ENCODE results near the gene DUSP10. TPM values are rescaled to one million over a fixed set of nuclear protein-coding genes. Genes with fewer than 3 reads are reported as not detected.

Gene DUSP10
- total and polyA plus RNA-seq, 2 donors (not counting 1 experiment from before 2014, with no cell fraction given), result 19.4 to 71.7 TPM

GRCh38 chr1:221734187-221734586 is 7.7 kb downstream of the DUSP10 start:
- Histone ChIP-seq H2AFZ (ENCODE audit: low read length) (no peak overlapping the region), H3K4me2 (ENCODE audit: extremely low read depth, insufficient read depth, low read length) (no peak overlapping the region), H3K27me3 (ENCODE audit: control insufficient read depth, insufficient read depth, low read length) (no peaks in the 10 kb centered on the region), H3K9ac (ENCODE audit: insufficient read depth, low read length) (no peak overlapping the region), H3K4me3 (replicated peaks in 1 of 4; ENCODE audit: control extremely low read depth in 1 of 4, insufficient read depth in 1 of 4, low read depth in 3 of 4, low read length in 4 of 4) (no peak overlapping the region), H3K79me2 (ENCODE audit: control insufficient read depth, insufficient read depth, low read length) (peaks cover 80% of the 10 kb centered on the region), H4K20me1 (ENCODE audit: control insufficient read depth, extremely low read depth, insufficient read depth, low read length) (no peaks in the 10 kb centered on the region), H3K36me3 (ENCODE audit: control insufficient read depth, insufficient read depth, low read length) (peaks cover 3% of the 10 kb centered on the region), H3K9me3 (ENCODE audit: control insufficient read depth, insufficient read depth, low read depth, low read length) (no peaks in the 10 kb centered on the region), H3K4me1 (ENCODE audit: control insufficient read depth, extremely low read depth, insufficient read depth, low read length) (no peaks in the 10 kb centered on the region), H3K27ac (ENCODE audit: insufficient read depth, low read length) (no peak overlapping the region)
- DNase-seq (ENCODE audit: low read depth in 2 of 2), result no peak
- TF ChIP-seq CTCF (conservative IDR thresholded peaks at IDR 0.05 in 1 of 2, IDR thresholded peaks at IDR 0.05 in 1 of 2; ENCODE audit: low read depth in 1 of 2, low read length in 2 of 2), result no peak
- TF ChIP-seq EZH2 (IDR thresholded peaks at IDR 0.05; ENCODE audit: low read length, missing control alignments), result no peak

GRCh38 chr1:221732052-221732451 is 9.8 kb downstream of the DUSP10 start:
- Histone ChIP-seq H4K20me1 (ENCODE audit: control insufficient read depth, extremely low read depth, insufficient read depth, low read length) (no peaks in the 10 kb centered on the region), H2AFZ (ENCODE audit: low read length) (no peak overlapping the region), H3K9me3 (ENCODE audit: control insufficient read depth, insufficient read depth, low read depth, low read length) (no peaks in the 10 kb centered on the region), H3K4me1 (ENCODE audit: control insufficient read depth, extremely low read depth, insufficient read depth, low read length) (peaks cover 2% of the 10 kb centered on the region), H3K79me2 (ENCODE audit: control insufficient read depth, insufficient read depth, low read length) (peaks cover 78% of the 10 kb centered on the region), H3K4me3 (replicated peaks in 1 of 4; ENCODE audit: control extremely low read depth in 1 of 4, insufficient read depth in 1 of 4, low read depth in 3 of 4, low read length in 4 of 4) (no peak overlapping the region), H3K36me3 (ENCODE audit: control insufficient read depth, insufficient read depth, low read length) (peaks cover 4% of the 10 kb centered on the region), H3K27me3 (ENCODE audit: control insufficient read depth, insufficient read depth, low read length) (no peaks in the 10 kb centered on the region), H3K27ac (ENCODE audit: insufficient read depth, low read length) (no peak overlapping the region), H3K4me2 (ENCODE audit: extremely low read depth, insufficient read depth, low read length) (no peak overlapping the region), H3K9ac (ENCODE audit: insufficient read depth, low read length) (no peak overlapping the region)
- no peak for DNase-seq (ENCODE audit: low read depth in 2 of 2)
- TF ChIP-seq CTCF (conservative IDR thresholded peaks at IDR 0.05 in 1 of 2, IDR thresholded peaks at IDR 0.05 in 1 of 2; ENCODE audit: low read depth in 1 of 2, low read length in 2 of 2), result no peak

- H3K9ac ChIP-seq (ENCODE audit: insufficient read depth, low read length), result no peak overlapping the region
- no peaks in the 10 kb centered on the region for H4K20me1 ChIP-seq (ENCODE audit: control insufficient read depth, extremely low read depth, insufficient read depth, low read length)
- H3K27me3 ChIP-seq (ENCODE audit: control insufficient read depth, insufficient read depth, low read length), result no peaks in the 10 kb centered on the region
- H3K4me3 ChIP-seq (replicated peaks in 1 of 4; ENCODE audit: control extremely low read depth in 1 of 4, insufficient read depth in 1 of 4, low read depth in 3 of 4, low read length in 4 of 4), result no peak overlapping the region
- H2AFZ ChIP-seq (ENCODE audit: low read length), result no peak overlapping the region
- TF ChIP-seq EZH2 (IDR thresholded peaks at IDR 0.05; ENCODE audit: low read length, missing control alignments), result no peak
- no peak for TF ChIP-seq CTCF (conservative IDR thresholded peaks at IDR 0.05 in 1 of 2, IDR thresholded peaks at IDR 0.05 in 1 of 2; ENCODE audit: low read depth in 1 of 2, low read length in 2 of 2)
- peaks cover 2% of the 10 kb centered on the region for H3K36me3 ChIP-seq (ENCODE audit: control insufficient read depth, insufficient read depth, low read length)
- no peak for DNase-seq (ENCODE audit: low read depth in 2 of 2)
- peak overlapping the region; percentile 43 for H3K27ac ChIP-seq (ENCODE audit: insufficient read depth, low read length)
- peaks cover 76% of the 10 kb centered on the region for H3K79me2 ChIP-seq (ENCODE audit: control insufficient read depth, insufficient read depth, low read length)
- H3K4me1 ChIP-seq (ENCODE audit: control insufficient read depth, extremely low read depth, insufficient read depth, low read length), result peaks cover 3% of the 10 kb centered on the region
- H3K4me2 ChIP-seq (ENCODE audit: extremely low read depth, insufficient read depth, low read length), result peak overlapping the region; percentile 68
- H3K9me3 ChIP-seq (ENCODE audit: control insufficient read depth, insufficient read depth, low read depth, low read length), result no peaks in the 10 kb centered on the region
Observed at GRCh38 chr1:221729771-221730330, 12.0 kb downstream of the DUSP10 start.
